IMR-90 (cell line): Measurements from ENCODE around the gene OR5A1. TPM values are rescaled to one million over a fixed set of nuclear protein-coding genes. Genes with fewer than 3 reads are reported as not detected.

Source experiments
- ATAC-seq: fragments of 200-7000 bp; cut with Tn5 transposase; 2 replicates; pipeline ENCODE4 v1.9.1; 2020; ENCODE audit warnings: low read depth, mild to moderate bottlenecking, moderate library complexity
- BruUV-seq: library from RNA; stranded (reverse); fragments of 400-500 nt; replicated peaks from 2 replicates; lab custom pipeline; 2021; lab: Mats Ljungman, UMichigan
- CTCF ChIA-PET: fragments of 300-600 bp; formaldehyde crosslinking; extraction: SDS; loops from one replicate; lab custom pipeline; 2021; ENCODE audit warnings: antibody characterized with exemption; lab: Yijun Ruan, JAX
- POLR2A ChIA-PET: fragments of 300-600 bp; sonication (Branson Sonifier 250); formaldehyde crosslinking; loops from one replicate; lab custom pipeline; 2022; ENCODE audit warnings: antibody characterized with exemption; ENCODE audit not compliant: unreplicated experiment; lab: Charles Lee
- DNase-seq: peaks from one replicate; pipeline ENCODE4 v3.0.0; 2013
- H2AFZ ChIP-seq: replicated peaks from 2 replicates; pipeline ENCODE3; 2013; ENCODE audit warnings: low read length, mild to moderate bottlenecking; ENCODE audit not compliant: poor library complexity
- H2AK5ac ChIP-seq: 2 replicates; pipeline ENCODE4 v1.6.1; 2013; ENCODE audit warnings: low read depth, low read length, inconsistent platforms
- H2AK9ac ChIP-seq: replicated peaks from 2 replicates; pipeline ENCODE3; 2013; ENCODE audit warnings: mild to moderate bottlenecking, low read depth, low read length, moderate library complexity; ENCODE audit not compliant: poor library complexity
- H2BK120ac ChIP-seq: 2 replicates; pipeline ENCODE4 v1.6.1; 2013; ENCODE audit warnings: low read depth, low read length, inconsistent platforms
- H2BK15ac ChIP-seq: 3 replicates; pipeline ENCODE4 v1.6.1; 2013; ENCODE audit warnings: low read depth, low read length, inconsistent platforms
- H2BK20ac ChIP-seq: 2 replicates; pipeline ENCODE4 v1.6.1; 2013; ENCODE audit warnings: low read depth, mild to moderate bottlenecking, inconsistent platforms, low read length, moderate library complexity
- H2BK5ac ChIP-seq: 2 replicates; pipeline ENCODE4 v1.6.1; 2013; ENCODE audit warnings: mild to moderate bottlenecking, low read depth, low read length, inconsistent platforms; ENCODE audit not compliant: poor library complexity, severe bottlenecking
- H3K14ac ChIP-seq: replicated peaks from 2 replicates; pipeline ENCODE4 v1.6.1; 2013; ENCODE audit warnings: low read depth, low read length, inconsistent platforms
- H3K18ac ChIP-seq: 2 replicates; pipeline ENCODE4 v1.6.1; 2013; ENCODE audit warnings: low read depth, low read length, control low read depth
- H3K23ac ChIP-seq: 2 replicates; pipeline ENCODE4 v1.6.1; 2013; ENCODE audit warnings: low read depth, low read length, inconsistent platforms
- H3K27ac ChIP-seq: 2 replicates; pipeline ENCODE4 v1.5.1; 2013; ENCODE audit warnings: mild to moderate bottlenecking, control low read depth, low read length; ENCODE audit not compliant: insufficient read depth
- H3K27me3 ChIP-seq: 2 replicates; pipeline ENCODE4 v1.6.1; 2013; ENCODE audit warnings: low read length; ENCODE audit not compliant: control insufficient read depth, insufficient read depth
- H3K36me3 ChIP-seq: 2 replicates; pipeline ENCODE4 v1.6.1; 2013; ENCODE audit warnings: low read length, mixed read lengths; ENCODE audit not compliant: control insufficient read depth, insufficient read depth
- H3K4ac ChIP-seq: 2 replicates; pipeline ENCODE4 v1.6.1; 2013; ENCODE audit warnings: low read depth, low read length, inconsistent platforms
- H3K4me1 ChIP-seq: 2 replicates; pipeline ENCODE4 v1.6.1; 2013; ENCODE audit warnings: low read length, mixed read lengths; ENCODE audit not compliant: control insufficient read depth, insufficient read depth
- H3K4me2 ChIP-seq: 2 replicates; pipeline ENCODE4 v1.6.1; 2013; ENCODE audit warnings: low read depth, mild to moderate bottlenecking, control low read depth, low read length, moderate library complexity
- H3K4me3 ChIP-seq: 2 replicates; pipeline ENCODE4 v1.5.1; 2013; ENCODE audit warnings: low read depth, mild to moderate bottlenecking, control low read depth, low read length, moderate library complexity; ENCODE audit not compliant: insufficient read depth
- H3K56ac ChIP-seq: 2 replicates; pipeline ENCODE4 v1.6.1; 2013; ENCODE audit warnings: low read length, inconsistent platforms; ENCODE audit not compliant: insufficient read depth; ENCODE audit errors: extremely low read depth
- H3K79me1 ChIP-seq, 2 experiments: 2 replicates each; pipeline ENCODE4 v1.6.1; 2013; ENCODE audit warnings: low read length in 2 of 2, inconsistent platforms in 1 of 2, low read depth in 1 of 2
- H3K9ac ChIP-seq: 2 replicates; pipeline ENCODE4 v1.6.1; 2013; ENCODE audit warnings: low read depth, low read length, control low read depth
- H3K9me1 ChIP-seq: 2 replicates; pipeline ENCODE4 v1.6.1; 2013; ENCODE audit warnings: low read length, inconsistent platforms; ENCODE audit not compliant: insufficient read depth
- H3K9me3 ChIP-seq: 2 replicates; pipeline ENCODE4 v1.6.1; 2013; ENCODE audit warnings: low read length; ENCODE audit not compliant: control insufficient read depth, insufficient read depth
- H4K20me1 ChIP-seq: 2 replicates; pipeline ENCODE4 v1.6.1; 2013; ENCODE audit warnings: low read length, inconsistent platforms; ENCODE audit not compliant: insufficient read depth
- H4K5ac ChIP-seq: 2 replicates; pipeline ENCODE4 v1.6.1; 2013; ENCODE audit warnings: mild to moderate bottlenecking, low read depth, low read length, control low read depth
- H4K8ac ChIP-seq, 2 experiments: 2 replicates each; pipeline ENCODE4 v1.6.1; 2013; ENCODE audit warnings: low read depth in 2 of 2, low read length in 2 of 2, control low read depth in 1 of 2, inconsistent platforms in 1 of 2
- H4K91ac ChIP-seq: 2 replicates; pipeline ENCODE4 v1.6.1; 2013; ENCODE audit warnings: low read depth, low read length, inconsistent platforms; ENCODE audit not compliant: insufficient read depth
- BHLHE40 ChIP-seq: fragments of 150-350 bp; IDR thresholded peaks from 2 replicates; pipeline ENCODE4 v1.6.1; 2016; ENCODE audit warnings: mild to moderate bottlenecking, low read depth, low read length
- CEBPB ChIP-seq: IDR thresholded peaks from 2 replicates; pipeline ENCODE4 v1.6.1; 2012; ENCODE audit warnings: low read depth, low read length, improper control_type of control experiment
- CHD1 ChIP-seq: IDR thresholded peaks from 2 replicates; pipeline ENCODE4 v1.6.1; 2012; ENCODE audit warnings: low read depth, low read length, improper control_type of control experiment
- CTCF ChIP-seq: conservative IDR thresholded peaks from 2 replicates; pipeline ENCODE4 v1.5.1; 2012; ENCODE audit warnings: mild to moderate bottlenecking, low read depth, low read length, improper control_type of control experiment
- ELK1 ChIP-seq: fragments of 150-350 bp; IDR thresholded peaks from 2 replicates; pipeline ENCODE4 v1.6.1; 2016; ENCODE audit warnings: low read depth, mild to moderate bottlenecking, low read length, moderate library complexity, borderline replicate concordance
- FOS ChIP-seq: fragments of 150-350 bp; IDR thresholded peaks from 2 replicates; pipeline ENCODE4 v1.6.1; 2016; ENCODE audit warnings: low read depth, low read length
- MAFK ChIP-seq: IDR thresholded peaks from 2 replicates; pipeline ENCODE4 v1.6.1; 2012; ENCODE audit warnings: low read depth, low read length, improper control_type of control experiment
- MAZ ChIP-seq: IDR thresholded peaks from 2 replicates; pipeline ENCODE4 v1.6.1; 2012; ENCODE audit warnings: low read depth, mild to moderate bottlenecking, low read length, improper control_type of control experiment, moderate library complexity, borderline replicate concordance
- MXI1 ChIP-seq: IDR thresholded peaks from 2 replicates; pipeline ENCODE4 v1.6.1; 2012; ENCODE audit warnings: low read depth, mild to moderate bottlenecking, low read length, moderate library complexity, borderline replicate concordance
- NFE2L2 ChIP-seq: fragments of 150-350 bp; IDR thresholded peaks from 2 replicates; pipeline ENCODE4 v1.6.1; 2016; ENCODE audit warnings: low read depth, mild to moderate bottlenecking, low read length
- POLR2A ChIP-seq: IDR thresholded peaks from 2 replicates; pipeline ENCODE4 v1.6.1; 2012; ENCODE audit warnings: mild to moderate bottlenecking, low read depth, low read length
- RAD21 ChIP-seq: IDR thresholded peaks from 2 replicates; pipeline ENCODE4 v1.6.1; 2012; ENCODE audit warnings: low read length, improper control_type of control experiment
- RCOR1 ChIP-seq: IDR thresholded peaks from 2 replicates; pipeline ENCODE4 v1.6.1; 2012; ENCODE audit warnings: mild to moderate bottlenecking, low read length, improper control_type of control experiment; ENCODE audit not compliant: insufficient replicate concordance
- RFX5 ChIP-seq: IDR thresholded peaks from 2 replicates; pipeline ENCODE4 v1.8.0; 2012; ENCODE audit warnings: low read depth, mild to moderate bottlenecking, low read length, moderate library complexity
- SMC3 ChIP-seq: fragments of 150-350 bp; IDR thresholded peaks from 2 replicates; pipeline ENCODE4 v1.6.1; 2016; ENCODE audit warnings: low read depth, mild to moderate bottlenecking, antibody characterized with exemption, low read length, moderate library complexity
- WGBS, 2 experiments: methylation state at CpG; one replicate each; pipeline versions ENCODE4 v1.1.5 to v1.1.7; 2013; ENCODE audit warnings: missing lambda C conversion rate in 2 of 2; ENCODE audit not compliant: insufficient read length in 1 of 2; ENCODE audit errors: extremely low coverage in 2 of 2; 5-methylcytosine and 5-hydroxymethylcytosine counted together
- dilution Hi-C: fragments of 300-500 bp; cut with HindIII; formaldehyde crosslinking; loops from one replicate; pipeline ENCODE4 v1.14.3; 2018; ENCODE audit warnings: low sequenced_read_pairs; ENCODE audit not compliant: unreplicated experiment
- in situ Hi-C: fragments of 300-500 bp; cut with MboI; formaldehyde crosslinking; loops from 3 replicates; pipeline ENCODE4 v1.14.3; 2019; ENCODE audit warnings: low sequenced_read_pairs, inconsistent platforms, mixed read lengths
- intact Hi-C: fragments of 100-400 bp; cut with micrococcal nuclease; formaldehyde crosslinking; loops from 2 replicates; pipeline ENCODE4 v1.10.0; 2022
- polyA plus RNA-seq, 3 experiments: library from polyadenylated mRNA; depleted of rRNA; stranded (reverse); fragments of >200 nt; gene quantifications; 2 replicates each; pipeline ENCODE4 v1.2.3, GENCODE V29; 2012; ENCODE audit warnings: low replicate concordance in 1 of 3
- total RNA-seq: library from RNA; depleted of rRNA; stranded (reverse); fragments of >200 nt; gene quantifications from 2 replicates; pipeline ENCODE4 v1.2.3, GENCODE V29; 2012
- TF ChIP-seq, protein P1 (sequence below): fragments of 150-350 bp; IDR thresholded peaks from 2 replicates; pipeline ENCODE4 v1.6.1; 2017; ENCODE audit warnings: mild to moderate bottlenecking, antibody characterized with exemption, low read length, low read depth

The OR5A1 gene
- total and polyA plus RNA-seq, 2 of the 4 experiments (the other 2 are of a cell fraction): not detected

GRCh38 chr11:59426361-59427067 is 9.8 kb upstream of the OR5A1 start, which contains the start of gene OR5A2:
Gene OR5A2 (minus strand): TSS chr11:59426413. CDS start chr11:59422953, 3,460 bp downstream.
- ChIA-PET CTCF (no interaction called here), POLR2A (no interaction called here)
- Histone ChIP-seq H3K9ac (no peak within 1 kb of the TSS), H3K14ac (no peak within 1 kb of the TSS), H3K4me1 (no peaks in the 10 kb centered on the region), H4K91ac (no peak within 1 kb of the TSS), H3K9me1 (no peaks in the 10 kb centered on the region; the same call in 1 of the 2 replicates), H3K4ac (no peak within 1 kb of the TSS), H2AFZ (no peak within 1 kb of the TSS), H3K18ac (no peak within 1 kb of the TSS), H3K56ac (no peak within 1 kb of the TSS), H3K79me1 (no peaks in the 10 kb centered on the region), H2BK20ac (no peak within 1 kb of the TSS), H3K4me3 (no peak within 1 kb of the TSS), H3K9me3 (no peaks in the 10 kb centered on the region), H2AK5ac (no peak within 1 kb of the TSS), H2AK9ac (no peak within 1 kb of the TSS), H4K5ac (no peak within 1 kb of the TSS), H3K4me2 (no peak within 1 kb of the TSS), H2BK5ac (no peak within 1 kb of the TSS), H3K27me3 (peaks cover 1% of the 10 kb centered on the region), H3K27ac (no peak within 1 kb of the TSS), H2BK15ac (no peak within 1 kb of the TSS), H3K23ac (no peak within 1 kb of the TSS), H3K36me3 (no peaks in the 10 kb centered on the region), H4K20me1 (no peaks in the 10 kb centered on the region), H4K8ac (no peak within 1 kb of the TSS), H2BK120ac (no peak within 1 kb of the TSS)
- dilution Hi-C loops (no loop called here), in situ Hi-C loops (no loop called here), intact Hi-C loops (no loop called here)
- no CpG with 5 or more reads among the region's 5 CpGs for WGBS, 2 experiments
- DNase-seq (no peak), ATAC-seq (no peak)
- TF ChIP-seq RFX5 (no peak), MAZ (no peak), NFE2L2 (no peak), RAD21 (no peak), BHLHE40 (no peak), CTCF (no peak), CHD1 (no peak), FOS (no peak), SMC3 (no peak), POLR2A (no peak), MXI1 (no peak), ELK1 (no peak), RCOR1 (no peak), CEBPB (no peak), MAFK (no peak)
- TF ChIP-seq, protein P1, sequence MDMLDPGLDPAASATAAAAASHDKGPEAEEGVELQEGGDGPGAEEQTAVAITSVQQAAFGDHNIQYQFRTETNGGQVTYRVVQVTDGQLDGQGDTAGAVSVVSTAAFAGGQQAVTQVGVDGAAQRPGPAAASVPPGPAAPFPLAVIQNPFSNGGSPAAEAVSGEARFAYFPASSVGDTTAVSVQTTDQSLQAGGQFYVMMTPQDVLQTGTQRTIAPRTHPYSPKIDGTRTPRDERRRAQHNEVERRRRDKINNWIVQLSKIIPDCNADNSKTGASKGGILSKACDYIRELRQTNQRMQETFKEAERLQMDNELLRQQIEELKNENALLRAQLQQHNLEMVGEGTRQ: no peak
- BruUV-seq: no TSS peak
